AG04450 (cell line): ENCODE data around the gene BTN2A1. TPM values are rescaled to one million over a fixed set of nuclear protein-coding genes. Genes with fewer than 3 reads are reported as not detected.
A peak's percentile ranks its signal among the peaks of the same experiment; 100 is the strongest.

ENCODE experiments used
- CTCF ChIA-PET: fragments of 300-600, 350-600 bp; formaldehyde crosslinking; extraction: SDS; loops from one replicate; lab custom pipeline; 2022; ENCODE audit warnings: antibody characterized with exemption, inconsistent platforms; lab: Charles Lee
- POLR2A ChIA-PET: fragments of 350-600 bp; formaldehyde crosslinking; extraction: SDS; loops from one replicate; lab custom pipeline; 2021; ENCODE audit warnings: antibody characterized with exemption, inconsistent platforms; lab: Yijun Ruan, JAX
- DNase-seq: peaks from one replicate; pipeline ENCODE4 v3.0.0-alpha.2; 2011; ENCODE audit warnings: low read depth, low spot score
- H3K27ac ChIP-seq: one replicate; pipeline ENCODE4 v1.5.1; 2012; ENCODE audit warnings: low read depth, low read length, control low read depth
- H3K27me3 ChIP-seq: one replicate; pipeline ENCODE4 v1.6.0; 2012; ENCODE audit warnings: low read length; ENCODE audit not compliant: control insufficient read depth, insufficient read depth
- H3K4me3 ChIP-seq: 2 replicates; pipeline ENCODE4 v1.5.1; 2011; ENCODE audit warnings: mild to moderate bottlenecking, low read depth, low read length, control low read depth
- H3K9me3 ChIP-seq: 2 replicates; pipeline ENCODE4 v1.5.1; 2012; ENCODE audit warnings: low read length; ENCODE audit not compliant: control insufficient read depth, insufficient read depth
- CTCF ChIP-seq: IDR thresholded peaks from 2 replicates; pipeline ENCODE4 v1.5.1; 2011; ENCODE audit warnings: low read depth, low read length, control low read depth, inconsistent platforms
- polyA plus RNA-seq: library from polyadenylated mRNA; depleted of rRNA; stranded (reverse); fragments of >200 nt; gene quantifications from 2 replicates; pipeline ENCODE4 v1.2.3, GENCODE V29; 2011

Gene BTN2A1
- polyA plus RNA-seq, 1 experiment: 29.5 TPM

GRCh38 chr6:26436018-26436417 is 21.7 kb upstream of the BTN2A1 start:
- Histone ChIP-seq H3K4me3 (no peak overlapping the region), H3K27me3 (no peaks in the 10 kb centered on the region), H3K9me3 (no peaks in the 10 kb centered on the region; the same call in 1 of the 2 replicates), H3K27ac (no peak overlapping the region)
- POLR2A ChIA-PET: interaction anchor here (1.2 kb wide), 1 partner anchor 101 kb away, joined by 3 read pairs; no protein-coding TSS in a partner anchor
- DNase-seq: no peak
- CTCF ChIA-PET: no interaction called here
- TF ChIP-seq CTCF: no peak

- no peaks in the 10 kb centered on the region; the same call in 1 of the 2 replicates for H3K9me3 ChIP-seq
- no peak for TF ChIP-seq CTCF
- ChIA-PET CTCF (no interaction called here), POLR2A (no interaction called here)
- H3K27ac ChIP-seq: no peak overlapping the region
- DNase-seq: no peak
- no peaks in the 10 kb centered on the region for H3K27me3 ChIP-seq
- no peak overlapping the region for H3K4me3 ChIP-seq
These were observed 20.2 kb upstream of the BTN2A1 start for GRCh38 chr6:26437550-26437949.

GRCh38 chr6:26438000-26438399 is 19.8 kb upstream of the BTN2A1 start:
- H3K4me3 ChIP-seq: no peak overlapping the region
- TF ChIP-seq CTCF: no peak
- CTCF ChIA-PET: no interaction called here
- DNase-seq: no peak
- no peaks in the 10 kb centered on the region; the same call in 1 of the 2 replicates for H3K9me3 ChIP-seq
- H3K27me3 ChIP-seq: no peaks in the 10 kb centered on the region
- no peak overlapping the region for H3K27ac ChIP-seq
- POLR2A ChIA-PET: no interaction called here

GRCh38 chr6:26439151-26440125 is 18.3 kb upstream of the BTN2A1 start:
- no peak for TF ChIP-seq CTCF
- H3K27me3 ChIP-seq: no peaks in the 10 kb centered on the region
- H3K4me3 ChIP-seq: peak overlapping the region; percentile 66
- no peaks in the 10 kb centered on the region; the same call in 1 of the 2 replicates for H3K9me3 ChIP-seq
- CTCF ChIA-PET: no interaction called here
- POLR2A ChIA-PET: no interaction called here
- H3K27ac ChIP-seq: no peak overlapping the region
- no peak for DNase-seq

- CTCF ChIA-PET: no interaction called here
- POLR2A ChIA-PET: no interaction called here
- TF ChIP-seq CTCF: no peak
- H3K27ac ChIP-seq: peak overlapping the region; percentile 54
- H3K27me3 ChIP-seq: no peaks in the 10 kb centered on the region
- H3K4me3 ChIP-seq: peak overlapping the region; percentile 66
- no peaks in the 10 kb centered on the region for H3K9me3 ChIP-seq
- no peak for DNase-seq
These were observed 16.8 kb upstream of the BTN2A1 start for GRCh38 chr6:26440977-26441358.
